AG09319 (cell line): Measurements from ENCODE around the gene SETD1B.
A peak's percentile ranks its signal among the peaks of the same experiment; 100 is the strongest.

Experiments used
- DNase-seq: peaks from one replicate; pipeline ENCODE4 v3.0.0-alpha.2; 2010; ENCODE audit warnings: low read depth; ENCODE audit errors: extremely low read depth
- CTCF ChIP-seq: IDR thresholded peaks from 2 replicates; pipeline ENCODE4 v1.5.1; 2011; ENCODE audit warnings: low read depth, mild to moderate bottlenecking, inconsistent platforms, low read length, moderate library complexity

Gene SETD1B

GRCh38 chr12:121802485-121802842, 1.3 kb upstream of the SETD1B start:
- DNase-seq = no peak
- TF ChIP-seq CTCF = no peak

DNA sequence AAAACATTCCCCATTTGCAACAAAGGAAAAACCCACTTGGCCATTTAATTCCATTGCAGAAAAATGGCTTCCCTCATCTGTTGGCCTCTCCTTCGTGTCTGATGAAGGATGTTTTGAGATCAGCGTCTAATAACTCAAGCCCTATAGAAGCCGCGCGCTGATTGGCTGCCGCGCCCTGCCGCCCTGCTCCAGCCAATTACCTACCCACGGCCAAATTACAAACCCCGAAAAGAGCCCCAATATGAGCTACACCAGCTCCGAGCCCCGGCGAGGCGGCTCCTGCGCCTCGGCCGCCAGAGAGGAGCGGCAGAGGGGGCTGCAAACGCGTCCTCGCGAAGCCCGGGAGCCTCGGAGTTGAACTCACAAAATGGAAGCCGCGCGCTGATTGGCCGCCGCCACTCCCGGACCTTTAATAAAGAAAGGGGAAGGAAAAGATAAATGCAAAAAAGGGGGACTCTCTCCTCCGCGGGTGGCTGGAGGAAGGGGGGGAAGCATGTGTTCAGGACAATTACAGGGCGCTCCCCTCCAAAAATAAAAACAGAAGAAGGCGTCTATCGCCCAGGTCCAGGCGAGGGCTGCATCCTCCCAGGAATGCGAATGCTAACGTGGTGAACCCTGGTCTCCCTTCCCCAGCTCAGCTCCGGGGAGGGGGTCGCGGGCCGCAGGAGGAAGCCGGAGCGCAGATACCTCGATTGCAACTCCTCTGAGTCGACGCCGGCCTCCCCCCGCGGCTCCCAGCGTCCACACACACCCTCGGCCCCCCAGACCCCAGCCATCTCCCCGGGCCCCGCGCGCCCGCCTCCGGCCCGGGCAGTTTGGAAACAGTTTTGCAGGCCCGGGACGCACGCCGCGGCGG, 738 bp upstream of the SETD1B start:
- peak; percentile 93 for DNase-seq
- TF ChIP-seq CTCF = no peak

- TF ChIP-seq CTCF = no peak
Observed at GRCh38 chr12:121804417-121805111, 755 bp downstream of the SETD1B start.

DNA sequence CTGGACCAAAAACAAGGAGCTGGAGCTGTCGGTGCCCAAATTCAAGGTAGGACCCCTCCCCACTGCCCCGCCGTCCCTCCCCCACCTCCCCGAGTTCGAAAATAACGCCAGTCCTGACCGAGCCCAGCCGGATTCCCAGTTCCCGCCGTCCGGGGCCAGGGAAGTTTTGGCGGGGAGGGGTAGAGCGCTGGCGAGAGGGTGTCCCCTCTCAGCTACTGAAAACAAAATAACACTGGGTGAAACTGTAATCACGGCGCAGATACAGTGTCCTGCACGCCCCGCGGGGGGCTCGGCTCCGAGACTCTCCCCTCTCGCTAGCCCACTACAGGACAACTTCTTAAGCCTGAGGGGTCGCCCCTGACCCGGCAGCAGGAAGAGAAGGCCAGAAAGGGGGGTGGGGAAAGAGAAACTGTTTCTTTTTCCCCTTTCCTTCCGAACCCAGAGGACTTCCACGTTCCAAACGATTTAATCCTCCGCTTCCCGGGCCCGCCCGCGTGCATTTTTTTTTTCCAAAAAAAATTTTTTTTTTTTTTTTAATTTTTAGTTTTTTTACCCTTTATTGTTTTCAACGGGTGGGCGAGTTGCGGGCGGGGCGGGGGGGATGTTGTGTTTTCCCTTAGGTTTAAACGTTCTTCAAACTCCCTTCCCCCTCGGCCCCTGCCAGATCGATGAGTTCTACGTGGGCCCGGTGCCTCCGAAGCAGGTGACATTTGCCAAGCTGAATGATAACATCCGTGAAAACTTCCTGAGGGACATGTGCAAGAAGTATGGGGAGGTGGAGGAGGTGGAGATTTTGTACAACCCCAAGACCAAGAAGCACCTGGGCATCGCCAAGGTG, 1.6 kb downstream of the SETD1B start:
- DNase-seq = no peak

More at GRCh38 chr12:121804417-121805111, 755 bp downstream of the SETD1B start:
- no peak for DNase-seq

GRCh38 chr12:121806009-121806545, 2.3 kb downstream of the SETD1B start:
- no peak for DNase-seq
- TF ChIP-seq CTCF = no peak

More for the DNA sequence above, 1.6 kb downstream of the SETD1B start:
- TF ChIP-seq CTCF = no peak

DNA sequence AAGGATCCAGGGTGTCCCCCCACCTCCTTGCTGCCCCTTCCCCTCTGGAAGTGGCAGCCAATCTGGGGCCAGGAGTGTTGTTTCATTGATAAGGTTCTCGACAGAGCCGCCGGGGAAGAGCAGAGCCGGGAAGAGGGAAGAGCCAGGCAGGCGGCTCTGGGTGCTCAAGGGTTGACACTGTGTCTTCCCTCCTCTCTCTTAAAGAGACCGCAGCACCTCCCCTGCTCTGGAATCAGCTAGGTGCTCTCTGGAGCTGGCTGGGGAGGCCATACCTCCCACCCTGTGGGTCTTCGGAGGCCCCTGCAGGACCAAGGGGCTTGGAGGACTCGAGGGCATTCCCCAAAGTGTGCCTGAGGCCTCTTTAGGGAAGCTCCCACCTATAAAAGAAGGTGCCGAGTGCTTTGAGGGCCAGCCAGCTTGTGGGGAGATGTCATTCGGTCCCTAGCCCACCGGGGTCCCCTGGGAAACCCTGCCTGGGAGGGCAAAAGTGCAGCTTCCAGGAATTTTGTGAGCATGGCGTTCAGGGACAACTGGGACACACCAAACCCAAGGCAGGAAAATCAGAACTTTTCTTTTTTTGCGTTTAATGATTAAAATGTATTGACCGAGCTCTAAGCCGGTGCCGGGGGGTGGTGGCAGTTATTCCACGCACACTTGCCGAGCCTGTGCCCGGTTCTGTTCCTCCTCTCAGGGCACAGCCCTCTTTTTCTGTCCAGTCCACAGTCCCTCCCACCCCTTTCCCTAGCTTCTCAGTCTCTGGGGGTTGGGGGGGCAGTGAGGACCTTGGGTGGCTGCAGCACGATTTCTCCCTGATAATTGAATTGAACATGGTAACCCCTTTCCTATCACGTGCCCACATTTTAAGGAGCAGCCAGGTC, 3.0 kb downstream of the SETD1B start:
- TF ChIP-seq CTCF = no peak
- DNase-seq = no peak
